Smooth muscle cell (in vitro differentiated cells): ENCODE measurements around the gene NFIA. TPM values are rescaled to one million over a fixed set of nuclear protein-coding genes. Genes with fewer than 3 reads are reported as not detected.

Experiments used
- DNase-seq: peaks from one replicate; lab custom pipeline; 2025; ENCODE audit not compliant: unreplicated experiment; lab: John Stamatoyannopoulos, UW
- H2AFZ ChIP-seq: fragments of 200-600 bp; sonication (generic); 2 replicates; pipeline ENCODE4 v1.6.0; 2016; ENCODE audit warnings: antibody characterized with exemption, low read depth, mild to moderate bottlenecking
- H3F3A ChIP-seq: fragments of 200-600 bp; sonication (generic); 2 replicates; pipeline ENCODE4 v1.6.0; 2017; ENCODE audit warnings: antibody characterized with exemption, low read depth
- H3K27ac ChIP-seq: fragments of 200-600 bp; sonication (generic); 2 replicates; pipeline ENCODE4 v1.5.1; 2016; ENCODE audit warnings: low read depth, mild to moderate bottlenecking
- H3K27me3 ChIP-seq: fragments of 200-600 bp; sonication (generic); 2 replicates; pipeline ENCODE4 v1.6.1; 2016; ENCODE audit warnings: low read depth, mild to moderate bottlenecking
- H3K36me3 ChIP-seq: fragments of 200-600 bp; sonication (generic); 2 replicates; pipeline ENCODE4 v1.5.1; 2016; ENCODE audit warnings: low read depth
- H3K4me1 ChIP-seq: fragments of 200-600 bp; sonication (generic); 2 replicates; pipeline ENCODE4 v1.5.1; 2016; ENCODE audit warnings: low read depth
- H3K4me2 ChIP-seq: fragments of 200-600 bp; sonication (generic); 2 replicates; pipeline ENCODE4 v1.6.0; 2016; ENCODE audit warnings: mild to moderate bottlenecking
- H3K4me3 ChIP-seq: fragments of 200-600 bp; sonication (generic); 2 replicates; pipeline ENCODE4 v1.5.1; 2016; ENCODE audit warnings: mild to moderate bottlenecking
- H3K79me2 ChIP-seq: fragments of 200-600 bp; sonication (generic); 2 replicates; pipeline ENCODE4 v1.6.0; 2016; ENCODE audit warnings: low read depth, mild to moderate bottlenecking
- H3K9ac ChIP-seq: fragments of 200-600 bp; sonication (generic); 2 replicates; pipeline ENCODE4 v1.6.0; 2016; ENCODE audit warnings: low read depth
- H3K9me3 ChIP-seq: fragments of 200-600 bp; sonication (generic); replicated peaks from 2 replicates; pipeline ENCODE4 v1.5.1; 2016; ENCODE audit warnings: low read depth
- H4K20me1 ChIP-seq: fragments of 200-600 bp; sonication (generic); 2 replicates; pipeline ENCODE4 v1.6.0; 2016; ENCODE audit warnings: low read depth
- WGBS: methylation state at CpG from one replicate; pipeline ENCODE4 v1.1.7; 2016; ENCODE audit warnings: low lambda C conversion rate; 5-methylcytosine and 5-hydroxymethylcytosine counted together
- polyA plus RNA-seq: library from polyadenylated mRNA; unstranded; fragments of >200 nt; fragmentation: Nextera tagmentation; extraction: Ambion mirVana; gene quantifications from 2 replicates; pipeline ENCODE4 v1.2.1, GENCODE V29; 2016
- total RNA-seq: library from RNA; depleted of rRNA; stranded (reverse); fragments of >200 nt; gene quantifications from 2 replicates; pipeline ENCODE4 v1.2.3, GENCODE V29; 2014
- TF ChIP-seq, protein P1 (sequence below): fragments of 200-600 bp; sonication (generic); IDR thresholded peaks from 2 replicates; pipeline ENCODE4 v1.5.1; 2017; ENCODE audit warnings: borderline replicate concordance, mild to moderate bottlenecking, antibody characterized with exemption; ENCODE audit not compliant: insufficient read depth, poor library complexity, severe bottlenecking

Gene NFIA
- total and polyA plus RNA-seq, 2 experiments from 2014 or later = 5.0 to 6.2 TPM

DNA sequence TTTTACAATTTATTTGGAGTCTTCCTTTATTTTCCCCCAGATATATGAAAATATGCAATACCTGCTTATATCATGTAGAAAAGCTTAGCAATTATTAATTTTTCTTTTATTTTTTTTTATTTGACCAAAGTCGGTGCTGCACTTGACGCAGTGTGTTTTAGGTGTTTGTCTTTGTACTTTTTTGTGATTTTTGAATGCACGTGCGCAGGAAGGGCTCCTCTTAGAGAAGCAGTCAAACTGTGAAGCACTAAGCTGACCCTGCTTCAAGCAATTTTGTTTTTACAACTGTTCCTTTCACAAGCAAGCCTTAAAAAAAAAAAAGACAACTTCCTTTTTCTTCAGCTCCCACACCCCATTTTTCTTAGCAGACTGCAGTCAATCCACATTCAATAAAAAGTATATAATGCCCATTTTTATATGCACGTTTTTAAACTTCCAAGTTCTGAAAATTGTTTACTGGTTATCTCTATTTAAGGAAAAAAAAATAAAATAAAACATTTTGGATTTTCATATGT lies 375.2 kb downstream of the NFIA start:
- 86% methylated on average over 5 of the region's 5 CpGs for WGBS
- TF ChIP-seq, protein P1, sequence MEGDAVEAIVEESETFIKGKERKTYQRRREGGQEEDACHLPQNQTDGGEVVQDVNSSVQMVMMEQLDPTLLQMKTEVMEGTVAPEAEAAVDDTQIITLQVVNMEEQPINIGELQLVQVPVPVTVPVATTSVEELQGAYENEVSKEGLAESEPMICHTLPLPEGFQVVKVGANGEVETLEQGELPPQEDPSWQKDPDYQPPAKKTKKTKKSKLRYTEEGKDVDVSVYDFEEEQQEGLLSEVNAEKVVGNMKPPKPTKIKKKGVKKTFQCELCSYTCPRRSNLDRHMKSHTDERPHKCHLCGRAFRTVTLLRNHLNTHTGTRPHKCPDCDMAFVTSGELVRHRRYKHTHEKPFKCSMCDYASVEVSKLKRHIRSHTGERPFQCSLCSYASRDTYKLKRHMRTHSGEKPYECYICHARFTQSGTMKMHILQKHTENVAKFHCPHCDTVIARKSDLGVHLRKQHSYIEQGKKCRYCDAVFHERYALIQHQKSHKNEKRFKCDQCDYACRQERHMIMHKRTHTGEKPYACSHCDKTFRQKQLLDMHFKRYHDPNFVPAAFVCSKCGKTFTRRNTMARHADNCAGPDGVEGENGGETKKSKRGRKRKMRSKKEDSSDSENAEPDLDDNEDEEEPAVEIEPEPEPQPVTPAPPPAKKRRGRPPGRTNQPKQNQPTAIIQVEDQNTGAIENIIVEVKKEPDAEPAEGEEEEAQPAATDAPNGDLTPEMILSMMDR = no peak

DNA sequence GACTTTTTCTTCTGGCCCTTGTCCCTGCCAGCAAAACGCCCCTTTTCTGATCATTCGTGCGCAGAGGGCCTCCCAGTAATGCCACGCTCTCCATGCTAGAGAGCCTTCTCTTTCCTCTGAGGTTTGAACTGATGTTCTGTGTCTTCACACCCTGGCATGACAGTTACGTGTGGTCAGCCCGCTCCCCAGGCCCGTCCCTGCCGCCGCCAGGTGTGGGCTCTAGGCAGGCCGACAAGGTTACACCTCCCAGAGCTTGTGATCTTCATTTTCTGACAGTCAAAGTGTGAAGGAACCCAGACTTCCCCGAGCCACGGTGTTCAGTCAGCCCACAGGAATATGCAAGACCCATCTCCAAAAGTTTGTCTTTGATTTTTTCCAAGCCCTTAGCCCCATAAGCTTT lies 377.0 kb downstream of the NFIA start:
- Histone ChIP-seq H3K27ac (no peak overlapping the region), H4K20me1 (no peaks in the 10 kb centered on the region), H3K4me3 (no peak overlapping the region), H3K4me2 (no peak overlapping the region), H3K9ac (no peak overlapping the region), H2AFZ (no peak overlapping the region), H3K79me2 (no peaks in the 10 kb centered on the region), H3K4me1 (no peaks in the 10 kb centered on the region), H3F3A (no peaks in the 10 kb centered on the region), H3K9me3 (no peaks in the 10 kb centered on the region), H3K27me3 (no peaks in the 10 kb centered on the region), H3K36me3 (no peaks in the 10 kb centered on the region)
- 92% methylated on average over 12 of the region's 12 CpGs for WGBS
- TF ChIP-seq, protein P1 = no peak
- DNase-seq = no peak

More for the DNA sequence above, 375.2 kb downstream of the NFIA start:
- H3K4me3 ChIP-seq = no peak overlapping the region
- H3K4me2 ChIP-seq = no peak overlapping the region
- no peaks in the 10 kb centered on the region for H3F3A ChIP-seq
- H3K27ac ChIP-seq = no peak overlapping the region
- peaks cover 7% of the 10 kb centered on the region for H3K4me1 ChIP-seq
- no peaks in the 10 kb centered on the region for H3K36me3 ChIP-seq
- H4K20me1 ChIP-seq = no peaks in the 10 kb centered on the region
- no peak overlapping the region for H2AFZ ChIP-seq
- H3K9ac ChIP-seq = no peak overlapping the region
- H3K79me2 ChIP-seq = no peaks in the 10 kb centered on the region
- H3K27me3 ChIP-seq = no peaks in the 10 kb centered on the region
- no peaks in the 10 kb centered on the region for H3K9me3 ChIP-seq
- DNase-seq = no peak

DNA sequence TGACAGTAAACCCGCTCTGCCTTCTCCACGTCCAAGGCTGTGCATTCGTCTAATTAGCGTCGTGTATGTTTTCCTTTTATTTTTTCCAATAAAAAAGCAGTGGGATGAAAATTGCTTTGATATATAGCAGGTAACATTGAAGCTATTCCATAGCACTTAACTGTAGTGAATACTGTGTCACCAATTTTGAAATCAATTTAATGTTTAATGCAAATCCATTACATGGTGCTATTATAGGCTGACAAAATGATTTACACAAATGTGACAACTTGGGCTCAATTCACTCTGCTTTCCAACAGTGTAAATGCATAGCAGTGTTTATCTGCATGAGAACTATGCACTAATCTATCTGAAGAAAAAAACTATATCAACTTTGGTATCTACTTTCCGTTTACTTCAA lies 377.8 kb downstream of the NFIA start:
- H3K27ac ChIP-seq = no peak overlapping the region
- WGBS = 94% methylated on average over 6 of the region's 6 CpGs
- TF ChIP-seq, protein P1 = no peak

More for the DNA sequence above, 377.8 kb downstream of the NFIA start:
- H3K36me3 ChIP-seq = no peaks in the 10 kb centered on the region
- no peaks in the 10 kb centered on the region for H4K20me1 ChIP-seq
- no peak overlapping the region for H2AFZ ChIP-seq
- no peaks in the 10 kb centered on the region for H3K9me3 ChIP-seq
- no peak for DNase-seq
- no peaks in the 10 kb centered on the region for H3K27me3 ChIP-seq
- no peak overlapping the region for H3K4me2 ChIP-seq
- H3K4me3 ChIP-seq = no peak overlapping the region
- H3K4me1 ChIP-seq = no peaks in the 10 kb centered on the region
- H3K9ac ChIP-seq = no peak overlapping the region
- H3K79me2 ChIP-seq = no peaks in the 10 kb centered on the region
- no peaks in the 10 kb centered on the region for H3F3A ChIP-seq
